ENCODE data around the gene SLC46A1.

- TF ChIP-seq CTCF (IDR thresholded peaks at IDR 0.05; ENCODE audit: low read length) (no peak), EZH2phosphoT487 (IDR thresholded peaks at IDR 0.05; ENCODE audit: low read length) (no peak), EZH2 (optimal IDR thresholded peaks at IDR 0.05; ENCODE audit: low read depth, low read length) (no peak)
These were observed 36.9 kb downstream of the SLC46A1 start for GRCh38 chr17:28368915-28369683.

Measured in MM.1S (cell line).